ENCODE results near the gene RANBP3.

DNA sequence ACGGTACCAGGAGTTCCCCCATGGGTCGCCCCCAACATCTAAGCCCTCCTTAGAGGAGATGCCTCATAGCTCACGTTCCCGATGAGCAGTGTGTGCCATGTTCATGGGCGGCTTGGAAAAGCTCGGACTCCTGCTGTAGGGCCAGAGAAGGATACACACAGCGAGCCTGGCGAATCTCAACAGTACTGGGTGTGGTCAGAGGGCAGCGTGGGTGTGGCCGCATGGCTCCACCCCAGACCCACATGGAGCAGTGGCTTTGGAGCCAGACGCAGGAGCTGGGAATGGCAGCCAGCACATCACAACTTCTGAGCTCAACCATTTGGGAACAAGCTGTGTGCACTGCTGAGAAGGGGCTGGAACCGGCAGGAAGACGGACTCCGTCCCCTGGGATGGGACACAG, 48.3 kb downstream of the RANBP3 start:
- TF ChIP-seq, protein P1, sequence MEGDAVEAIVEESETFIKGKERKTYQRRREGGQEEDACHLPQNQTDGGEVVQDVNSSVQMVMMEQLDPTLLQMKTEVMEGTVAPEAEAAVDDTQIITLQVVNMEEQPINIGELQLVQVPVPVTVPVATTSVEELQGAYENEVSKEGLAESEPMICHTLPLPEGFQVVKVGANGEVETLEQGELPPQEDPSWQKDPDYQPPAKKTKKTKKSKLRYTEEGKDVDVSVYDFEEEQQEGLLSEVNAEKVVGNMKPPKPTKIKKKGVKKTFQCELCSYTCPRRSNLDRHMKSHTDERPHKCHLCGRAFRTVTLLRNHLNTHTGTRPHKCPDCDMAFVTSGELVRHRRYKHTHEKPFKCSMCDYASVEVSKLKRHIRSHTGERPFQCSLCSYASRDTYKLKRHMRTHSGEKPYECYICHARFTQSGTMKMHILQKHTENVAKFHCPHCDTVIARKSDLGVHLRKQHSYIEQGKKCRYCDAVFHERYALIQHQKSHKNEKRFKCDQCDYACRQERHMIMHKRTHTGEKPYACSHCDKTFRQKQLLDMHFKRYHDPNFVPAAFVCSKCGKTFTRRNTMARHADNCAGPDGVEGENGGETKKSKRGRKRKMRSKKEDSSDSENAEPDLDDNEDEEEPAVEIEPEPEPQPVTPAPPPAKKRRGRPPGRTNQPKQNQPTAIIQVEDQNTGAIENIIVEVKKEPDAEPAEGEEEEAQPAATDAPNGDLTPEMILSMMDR (IDR thresholded peaks at IDR 0.05; ENCODE audit: low read length) = no peak
- TF ChIP-seq EZH2 (optimal IDR thresholded peaks at IDR 0.05; ENCODE audit: low read depth, low read length) (no peak), EZH2phosphoT487 (IDR thresholded peaks at IDR 0.05; ENCODE audit: low read length) (no peak)

Data from MM.1S (cell line).